Small intestine (tissue), 7 donors: ENCODE measurements around the gene RLN1. TPM values are rescaled to one million over a fixed set of nuclear protein-coding genes. Genes with fewer than 3 reads are reported as not detected.

Experiments used
- DNase-seq, 2 donors: peaks; one replicate each; pipeline versions ENCODE4 v3.0.0 to v3.0.0-alpha.2; 2013
- FAIRE-seq: peaks from 2 replicates; lab custom pipeline; 2012; peaks lifted over from hg19 to GRCh38; lab: Jason Lieb, UNC
- H3K27ac ChIP-seq, 3 donors: one replicate each; pipeline ENCODE4 v1.5.1; 2013; ENCODE audit warnings: low read length in 2 of 3, mild to moderate bottlenecking in 2 of 3, control low read depth in 1 of 3, inconsistent platforms in 1 of 3, low read depth in 1 of 3, moderate library complexity in 1 of 3
- H3K27me3 ChIP-seq, 3 donors: one replicate each; pipeline ENCODE4 v1.6.1; 2013; ENCODE audit warnings: low read length in 3 of 3, inconsistent platforms in 1 of 3; ENCODE audit not compliant: control insufficient read depth in 3 of 3, insufficient read depth in 3 of 3
- H3K36me3 ChIP-seq, 3 donors: one replicate each; pipeline ENCODE4 v1.6.1; 2013; ENCODE audit warnings: low read length in 3 of 3, inconsistent platforms in 1 of 3, low read depth in 1 of 3, mild to moderate bottlenecking in 1 of 3, moderate library complexity in 1 of 3; ENCODE audit not compliant: control insufficient read depth in 3 of 3, insufficient read depth in 2 of 3
- H3K4me1 ChIP-seq, 3 donors: one replicate each; pipeline ENCODE4 v1.6.1; 2013; ENCODE audit warnings: low read length in 2 of 3, inconsistent platforms in 1 of 3, low read depth in 1 of 3, mild to moderate bottlenecking in 1 of 3, moderate library complexity in 1 of 3; ENCODE audit not compliant: control insufficient read depth in 3 of 3, insufficient read depth in 2 of 3
- H3K4me3 ChIP-seq, 3 donors: one replicate each; pipeline ENCODE4 v1.5.1; 2013; ENCODE audit warnings: low read length in 3 of 3, control low read depth in 1 of 3, inconsistent platforms in 1 of 3, low read depth in 1 of 3, mild to moderate bottlenecking in 1 of 3, moderate library complexity in 1 of 3
- H3K9me3 ChIP-seq, 2 donors: one replicate each; pipeline ENCODE4 v1.6.1; 2013; ENCODE audit warnings: low read depth in 1 of 2, low read length in 1 of 2; ENCODE audit not compliant: control insufficient read depth in 2 of 2, insufficient read depth in 1 of 2
- WGBS, 3 donors: extraction: QIAGEN DNeasy Blood & Tissue Kit; methylation state at CpG; one replicate each; pipeline ENCODE4 v1.1.7; 2013; 5-methylcytosine and 5-hydroxymethylcytosine counted together
- polyA plus RNA-seq, 4 donors: library from polyadenylated mRNA; stranded (reverse) in 3 of 4; unstranded in 1 of 4; fragments of 200-250 nt in 3 of 4; fragments of 120-200 nt in 1 of 4; gene quantifications; one replicate each; pipeline versions ENCODE4 v1.2.1 to v1.2.3, GENCODE V29; 2013
- donor health status: healthy with polysubstance abuse.
- donor health status: control.
- donor health status: control.
- donor health status: Bipolar disorder and iron deficiency.
- donor health status: healthy.

The RLN1 gene
- polyA plus RNA-seq, 4 donors = 0.10 to 0.13 TPM; not detected in 2

- Histone ChIP-seq H3K36me3 (peaks cover 0 to 2% (median 0%) of the 10 kb centered on the region in 3 donors), H3K27me3 (no peaks in the 10 kb centered on the region), H3K27ac (no peak overlapping the region), H3K4me3 (no peak overlapping the region), H3K4me1 (no peaks in the 10 kb centered on the region), H3K9me3 (peaks cover 0 to 6% of the 10 kb centered on the region in 2 donors)
- FAIRE-seq (no peak), DNase-seq (no peak)
- 46 to 65% (median 51%) methylated on average over 3 of the region's 3 CpGs for WGBS, 3 donors
Observed at GRCh38 chr9:5364294-5365024, 24.8 kb upstream of the RLN1 start.

DNA sequence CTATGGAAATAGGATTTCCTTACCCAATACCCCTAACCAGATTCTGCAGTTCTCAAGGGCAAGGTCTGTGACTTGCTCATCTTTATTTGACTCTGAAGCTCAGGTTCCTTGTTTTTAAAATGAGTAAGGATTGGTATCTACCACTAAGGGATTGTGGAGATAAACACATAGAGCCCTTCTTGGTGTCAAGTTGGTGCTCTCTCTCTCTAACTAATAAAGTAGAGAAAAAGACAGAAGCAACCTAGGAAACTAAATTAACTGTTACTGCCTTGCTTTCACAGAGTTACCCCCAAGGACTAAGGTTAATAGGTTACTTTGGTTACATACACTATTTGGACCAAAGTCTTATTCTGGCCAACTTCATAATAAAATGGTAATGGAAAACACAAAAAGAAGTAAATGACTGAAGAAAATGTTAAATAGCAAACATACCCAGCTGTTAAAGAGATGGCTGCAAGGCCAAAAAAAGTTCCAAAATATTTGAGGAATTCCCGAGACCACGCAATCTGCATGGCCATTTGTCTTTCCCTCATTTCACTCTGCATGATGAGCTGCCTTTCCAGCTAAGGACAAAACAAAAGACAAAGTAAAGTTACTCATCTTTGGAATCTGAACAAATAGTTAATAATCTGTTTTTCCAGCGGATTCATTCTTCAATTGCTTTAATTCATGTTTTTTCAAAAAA, 21.8 kb upstream of the RLN1 start:
- 91 to 100% (median 97%) methylated on average over 3 of the region's 3 CpGs for WGBS, 3 donors
- no peak for FAIRE-seq
- Histone ChIP-seq H3K27me3 (no peaks in the 10 kb centered on the region), H3K36me3 (peaks cover 0 to 3% (median 2%) of the 10 kb centered on the region in 3 donors), H3K27ac (no peak overlapping the region), H3K9me3 (no peaks in the 10 kb centered on the region), H3K4me3 (no peak overlapping the region), H3K4me1 (no peaks in the 10 kb centered on the region)
- DNase-seq = no peak

DNA sequence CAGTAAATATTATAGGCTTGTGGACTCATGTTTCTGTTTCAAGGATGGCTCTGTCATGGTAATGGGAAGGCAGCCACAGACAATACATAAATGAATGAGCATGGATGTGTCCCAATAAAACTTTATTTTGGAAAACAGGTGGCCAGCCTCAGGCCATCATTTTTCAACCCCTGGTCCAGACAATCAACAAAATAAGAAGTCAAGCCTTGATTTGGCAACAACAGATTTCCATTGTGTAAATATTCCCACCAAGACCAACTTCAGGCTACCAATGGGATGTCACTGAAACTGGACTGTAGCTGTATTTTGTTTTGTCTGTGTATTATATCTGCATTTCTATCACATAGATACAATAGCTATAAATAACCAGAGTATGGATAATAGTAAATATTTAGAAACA, 20.7 kb upstream of the RLN1 start:
- FAIRE-seq (no peak), DNase-seq (no peak)
- Histone ChIP-seq H3K9me3 (no peaks in the 10 kb centered on the region), H3K4me1 (no peaks in the 10 kb centered on the region), H3K4me3 (no peak overlapping the region), H3K36me3 (peaks cover 0 to 3% (median 2%) of the 10 kb centered on the region in 3 donors), H3K27ac (no peak overlapping the region), H3K27me3 (no peaks in the 10 kb centered on the region)

DNA sequence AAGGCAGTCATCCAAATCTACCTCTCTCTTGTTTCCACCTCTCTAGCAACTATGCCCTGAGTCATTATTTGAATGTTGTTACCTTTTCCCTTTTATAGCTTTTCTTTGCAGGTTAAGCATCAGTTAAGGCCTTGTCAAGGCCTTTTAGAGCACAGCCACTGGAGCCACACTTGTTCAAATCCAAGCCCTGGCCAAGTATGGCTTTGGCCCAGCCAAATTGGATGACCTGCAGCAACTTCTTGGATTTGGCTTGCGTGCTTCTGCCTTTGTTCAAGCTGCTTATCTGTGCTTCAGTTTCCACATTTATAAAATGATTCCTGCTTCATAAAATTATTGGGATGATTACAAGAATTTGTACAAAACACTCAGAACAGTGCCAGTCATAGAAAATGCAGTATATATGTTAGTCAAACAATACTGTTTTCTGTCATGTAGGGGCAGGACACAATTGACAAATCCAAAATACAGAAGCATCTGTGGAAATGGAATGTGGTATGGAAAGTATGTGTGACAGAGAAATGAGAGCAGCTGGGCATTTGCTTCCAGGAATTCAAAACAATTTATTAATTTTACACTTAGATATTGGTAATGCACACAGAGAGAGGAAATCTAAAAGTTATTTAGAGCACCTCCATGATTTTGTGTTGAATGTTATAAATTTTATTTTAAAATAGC, 17.9 kb upstream of the RLN1 start:
- DNase-seq = no peak
- Histone ChIP-seq H3K4me3 (no peak overlapping the region), H3K9me3 (no peaks in the 10 kb centered on the region), H3K4me1 (no peaks in the 10 kb centered on the region), H3K27ac (no peak overlapping the region), H3K36me3 (peaks cover 0 to 3% (median 2%) of the 10 kb centered on the region in 3 donors), H3K27me3 (no peaks in the 10 kb centered on the region)
- WGBS, 3 donors = 96 to 100% (median 96%) methylated on average over 1 of the region's 1 CpG
- no peak for FAIRE-seq

- no peaks in the 10 kb centered on the region for H3K4me1 ChIP-seq
- H3K27ac ChIP-seq = no peak overlapping the region
- H3K9me3 ChIP-seq = no peaks in the 10 kb centered on the region
- H3K4me3 ChIP-seq = no peak overlapping the region
- H3K36me3 ChIP-seq = peaks cover 0 to 3% (median 2%) of the 10 kb centered on the region in 3 donors
- FAIRE-seq (no peak), DNase-seq (no peak)
- no peaks in the 10 kb centered on the region for H3K27me3 ChIP-seq
- WGBS, 3 donors = 96 to 98% (median 96%) methylated on average over 2 of the region's 2 CpGs
Observed at GRCh38 chr9:5355817-5356216, 16.1 kb upstream of the RLN1 start.

- H3K27ac ChIP-seq = no peak overlapping the region
- no peaks in the 10 kb centered on the region for H3K27me3 ChIP-seq
- no peak overlapping the region for H3K4me3 ChIP-seq
- H3K36me3 ChIP-seq = peaks cover 0 to 3% (median 0%) of the 10 kb centered on the region in 3 donors
- DNase-seq = no peak
- WGBS, 3 donors = 97 to 100% (median 100%) methylated on average over 1 of the region's 1 CpG
- H3K9me3 ChIP-seq = peaks cover 0 to 2% of the 10 kb centered on the region in 2 donors
- FAIRE-seq = no peak
- H3K4me1 ChIP-seq = no peaks in the 10 kb centered on the region
Observed at GRCh38 chr9:5355226-5355625, 15.6 kb upstream of the RLN1 start.

DNA sequence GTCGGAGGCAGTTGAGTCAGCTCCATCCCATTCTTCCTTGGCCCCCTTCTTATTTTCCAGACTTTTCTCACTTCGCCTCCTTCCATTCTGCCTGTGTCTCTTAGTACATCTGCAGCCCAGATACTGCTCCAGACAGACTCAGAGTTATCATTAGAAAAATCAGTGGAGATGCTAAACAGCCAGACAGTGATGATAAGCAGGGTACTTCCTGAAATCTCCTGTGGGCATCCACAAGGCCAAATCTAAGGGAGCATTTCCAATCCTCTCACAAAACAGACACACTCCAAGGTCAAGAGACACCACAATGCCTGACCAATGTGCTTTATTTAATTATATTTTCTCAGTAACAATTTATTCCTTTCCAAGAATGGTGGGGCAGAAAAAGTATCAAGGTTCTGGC, 14.5 kb upstream of the RLN1 start:
- H3K4me3 ChIP-seq = no peak overlapping the region
- no peak overlapping the region for H3K27ac ChIP-seq
- FAIRE-seq = no peak
- no peaks in the 10 kb centered on the region for H3K4me1 ChIP-seq
- WGBS, 3 donors = 95 to 97% (median 95%) methylated on average over 2 of the region's 2 CpGs
- peaks cover 0 to 3% (median 0%) of the 10 kb centered on the region in 3 donors for H3K36me3 ChIP-seq
- H3K9me3 ChIP-seq = peaks cover 0 to 2% of the 10 kb centered on the region in 2 donors
- no peaks in the 10 kb centered on the region for H3K27me3 ChIP-seq
- DNase-seq = no peak

DNA sequence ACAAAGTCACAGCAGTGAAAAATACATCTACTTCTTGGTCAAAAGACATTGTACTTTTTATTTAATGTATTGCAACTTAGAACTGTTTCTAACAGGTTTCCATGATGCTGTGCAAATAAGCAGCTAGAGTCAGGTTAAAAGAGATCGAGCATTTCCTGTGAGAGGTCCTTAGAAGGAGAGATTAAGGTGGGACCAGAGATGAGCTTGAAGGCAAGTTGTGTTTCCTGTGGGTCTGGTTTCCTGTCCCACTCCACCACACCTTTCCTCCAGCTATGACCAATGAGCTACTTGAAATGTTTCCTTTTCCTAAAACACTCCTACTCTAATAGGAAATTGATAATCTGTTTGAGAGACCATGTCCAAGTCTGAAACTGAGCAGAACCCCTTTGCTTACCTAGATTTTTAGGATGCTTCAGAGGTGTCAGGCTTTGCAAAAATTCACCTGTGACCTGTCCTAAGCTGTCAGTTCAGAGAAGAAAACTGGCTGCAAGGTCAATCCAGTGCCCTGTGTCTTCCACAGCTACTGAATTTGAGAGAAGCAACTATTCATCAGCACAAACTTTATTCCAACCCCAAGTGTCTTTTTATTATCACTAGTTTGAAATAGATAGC, 13.1 kb upstream of the RLN1 start:
- no peak for FAIRE-seq
- peaks cover 0 to 7% of the 10 kb centered on the region in 2 donors for H3K9me3 ChIP-seq
- no peaks in the 10 kb centered on the region for H3K4me1 ChIP-seq
- no peaks in the 10 kb centered on the region for H3K27me3 ChIP-seq
- H3K4me3 ChIP-seq = no peak overlapping the region
- 61 to 85% (median 73%) methylated on average over 1 of the region's 1 CpG for WGBS, 3 donors
- peak in 1 of 2 donors; percentile 14 for DNase-seq
- H3K27ac ChIP-seq = no peak overlapping the region
- peaks cover 0 to 3% (median 0%) of the 10 kb centered on the region in 3 donors for H3K36me3 ChIP-seq
